ENCODE measurements around the gene SDC1.

Gene SDC1

GRCh38 chr2:20227894-20228505 lies 3.1 kb upstream of the SDC1 start:
- DNase-seq, result no peak

GRCh38 chr2:20226152-20226545 lies 1.2 kb upstream of the SDC1 start:
- DNase-seq, result no peak

GRCh38 chr2:20225294-20226151 lies 593 bp upstream of the SDC1 start:
- DNase-seq, result no peak

DNA sequence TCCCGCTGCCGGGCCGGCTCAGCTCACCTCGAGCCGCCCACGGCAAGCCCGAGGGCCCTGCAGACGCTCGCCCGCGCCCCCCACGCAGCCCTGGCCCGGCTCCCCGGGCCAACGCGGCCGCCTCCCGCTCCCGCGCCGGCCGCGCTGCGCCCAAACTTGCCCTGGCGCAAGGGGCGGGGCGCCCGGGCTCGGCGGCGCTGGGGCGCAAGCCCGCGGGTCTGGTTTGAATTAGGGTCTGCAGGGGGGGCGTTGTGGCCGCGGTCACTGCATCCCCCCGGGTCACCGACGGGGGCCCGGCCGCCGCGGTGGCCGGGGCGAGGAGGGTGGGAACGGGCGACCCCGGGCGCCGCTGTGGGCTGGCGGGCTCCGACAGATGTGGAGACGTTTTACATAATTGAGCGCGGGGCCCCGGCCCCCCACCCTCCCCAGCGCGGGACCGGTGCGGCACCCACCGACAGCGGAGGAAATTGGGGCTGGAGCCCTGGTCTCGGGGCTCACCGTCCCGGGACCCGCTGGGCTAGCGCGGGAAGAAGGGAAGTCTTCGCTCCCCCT lies 690 bp downstream of the SDC1 start:
- no peak for DNase-seq

DNA sequence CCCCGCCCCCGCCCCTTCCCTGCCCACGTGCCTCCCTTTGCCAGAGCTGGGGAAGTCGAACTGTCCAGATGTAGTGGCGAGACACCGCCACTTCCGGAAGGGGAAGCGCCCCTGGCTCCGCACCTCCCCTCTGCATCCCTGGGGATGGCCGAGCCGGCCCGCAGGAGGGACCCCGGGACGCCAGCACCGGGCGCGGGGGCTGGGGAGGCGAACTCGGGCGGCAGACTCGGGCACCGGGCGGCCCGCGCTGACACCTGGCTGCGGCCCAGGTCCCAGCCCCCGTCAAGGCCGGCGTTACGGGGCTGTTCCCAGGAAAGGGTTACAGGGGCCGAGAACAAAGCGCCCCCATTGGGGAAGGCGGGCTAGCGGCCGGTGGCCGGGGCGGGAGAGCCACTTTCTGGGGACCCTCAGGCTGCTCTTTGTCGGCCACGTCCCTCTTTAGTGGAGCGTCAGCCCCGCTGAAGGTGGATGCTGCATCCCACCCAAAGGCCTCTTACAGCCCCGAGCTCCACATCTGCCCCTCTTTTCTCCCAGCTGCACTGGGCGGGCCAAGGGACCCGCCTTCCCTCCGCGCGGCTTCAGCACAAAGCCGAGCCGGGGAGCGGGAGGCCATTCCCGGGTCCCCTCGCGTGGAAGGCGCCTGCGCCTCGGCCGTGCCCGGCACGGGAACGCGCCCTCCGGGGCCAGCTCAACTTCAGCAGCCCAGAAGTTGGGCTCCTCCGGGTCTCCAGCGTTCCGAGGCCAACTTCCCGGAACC lies 1.3 kb downstream of the SDC1 start:
- no peak for DNase-seq

- no peak for DNase-seq
Observed at GRCh38 chr2:20222769-20223406, 2.0 kb downstream of the SDC1 start.

- DNase-seq, result no peak
Observed at GRCh38 chr2:20222014-20222768, 2.7 kb downstream of the SDC1 start.

- no peak for DNase-seq
Observed at GRCh38 chr2:20221555-20221973, 3.4 kb downstream of the SDC1 start.

DNA sequence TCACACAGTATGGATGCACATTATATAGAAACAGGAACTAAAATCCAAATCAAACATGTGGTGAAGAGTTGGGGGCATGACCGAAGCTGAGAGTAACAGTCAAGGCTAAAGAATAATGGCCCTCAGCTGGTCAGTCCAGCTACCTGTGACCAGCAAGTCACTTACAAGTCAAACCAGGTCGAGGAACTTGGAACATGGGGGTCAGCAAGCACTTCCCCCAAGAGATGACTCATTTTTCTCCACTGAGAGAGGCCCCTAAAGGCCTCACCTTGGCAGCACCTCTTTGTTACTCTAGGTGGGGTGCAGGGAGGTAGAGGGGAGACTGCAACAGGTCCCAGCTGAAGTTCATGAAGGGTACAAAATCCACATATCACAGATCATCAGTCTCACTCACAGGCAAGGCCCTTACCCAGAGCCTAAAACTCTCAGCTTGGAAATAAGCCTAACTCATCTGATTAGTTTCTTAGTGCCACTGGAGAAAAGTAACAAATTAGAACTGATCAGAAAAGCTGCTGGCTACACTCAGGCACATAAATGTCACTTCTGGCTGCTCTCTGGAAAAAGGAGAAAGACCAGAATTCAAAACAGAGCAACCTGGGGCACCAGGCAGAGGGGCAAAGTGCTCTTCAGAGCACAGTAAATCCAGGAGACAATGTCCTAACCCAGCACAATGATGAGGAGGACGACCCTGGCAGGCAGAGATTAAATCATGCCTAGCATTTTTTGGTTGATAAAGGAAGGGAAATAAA lies 4.0 kb downstream of the SDC1 start:
- no peak for DNase-seq

DNA sequence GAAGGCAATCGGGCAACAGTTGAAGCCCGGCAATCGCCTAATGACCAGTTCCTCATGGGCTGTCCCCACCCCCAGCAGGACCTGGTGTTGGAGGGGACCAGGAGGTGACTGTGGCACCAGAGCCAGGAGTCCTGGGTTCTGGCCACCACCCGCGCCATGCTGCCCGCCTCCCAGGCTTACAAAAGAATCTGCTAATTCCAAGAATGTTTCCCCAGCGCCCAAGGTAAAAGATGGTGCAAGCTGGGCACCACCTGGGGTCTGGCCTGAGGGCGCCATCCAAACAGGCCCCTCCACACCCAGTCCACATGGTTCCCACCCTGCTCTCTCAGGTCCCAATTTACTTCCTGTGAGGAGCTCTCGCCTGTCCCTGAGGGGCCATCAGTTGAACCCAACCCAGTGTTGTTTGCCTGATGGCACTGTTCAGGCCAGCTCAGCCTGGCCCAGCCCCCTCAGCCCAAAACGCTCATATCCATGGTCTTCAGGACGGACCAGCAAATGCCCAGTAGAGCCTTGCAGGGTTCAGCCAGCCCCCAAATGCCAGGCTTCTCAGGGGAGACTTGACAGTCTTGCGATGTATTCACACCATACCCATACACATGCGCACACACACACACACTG lies 5.1 kb downstream of the SDC1 start:
- DNase-seq, result no peak

GRCh38 chr2:20218331-20219320 lies 6.3 kb downstream of the SDC1 start:
- DNase-seq, result no peak

- DNase-seq, result no peak
Observed at GRCh38 chr2:20217041-20217970, 7.6 kb downstream of the SDC1 start.

- no peak for DNase-seq
Observed at GRCh38 chr2:20216130-20217025, 8.6 kb downstream of the SDC1 start.

DNA sequence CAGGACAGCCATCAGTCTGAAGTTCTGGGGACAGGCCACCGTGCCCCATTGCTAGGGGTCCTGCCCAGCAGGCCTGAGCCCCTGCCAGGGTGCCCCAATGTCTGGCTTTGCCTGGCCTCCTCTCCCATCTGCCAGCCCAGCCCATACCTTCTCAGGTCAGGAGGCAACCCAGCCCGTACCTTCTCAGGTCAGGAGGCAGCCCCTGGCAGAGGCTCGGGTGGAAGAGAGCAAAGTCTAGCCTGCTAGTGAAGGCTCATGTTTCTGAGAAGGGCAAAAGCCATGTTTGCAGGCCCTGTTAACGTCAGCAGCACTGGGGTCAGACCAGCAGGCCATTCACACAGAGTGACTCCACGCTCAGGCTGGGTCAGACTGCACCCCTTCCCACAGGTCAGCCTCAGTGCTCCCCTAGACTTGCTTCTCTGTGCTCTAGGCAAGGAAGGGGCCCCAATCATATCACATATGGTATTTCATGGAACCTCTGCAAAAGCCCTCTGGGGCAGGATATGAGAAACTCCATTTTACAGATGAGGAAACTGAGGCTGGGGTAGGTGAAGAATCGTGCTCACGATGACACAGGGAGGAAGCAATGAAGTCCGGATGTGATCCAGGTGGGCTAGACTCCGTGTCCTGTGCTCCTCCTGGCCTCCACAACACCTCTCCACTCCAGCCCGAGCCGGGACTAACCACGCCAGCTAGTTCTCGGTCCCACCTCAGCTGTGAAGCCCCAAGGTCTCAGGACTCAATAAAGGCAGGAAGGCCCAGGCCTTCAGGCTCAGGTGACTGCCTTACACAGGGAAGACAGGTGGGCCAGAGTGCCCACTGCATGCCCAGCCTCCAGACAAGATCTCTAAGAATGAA lies 9.5 kb downstream of the SDC1 start:
- no peak for DNase-seq

- no peak for DNase-seq
Observed at GRCh38 chr2:20214566-20215182, 10.3 kb downstream of the SDC1 start.

Measured in effector CD8-positive, alpha-beta T cell (primary cell).